ENCODE data around the gene SLC9A5. TPM values are rescaled to one million over a fixed set of nuclear protein-coding genes. Genes with fewer than 3 reads are reported as not detected.

SLC9A5 gene
- total RNA-seq, 1 experiment from 2014 or later = 1.1 TPM

DNA sequence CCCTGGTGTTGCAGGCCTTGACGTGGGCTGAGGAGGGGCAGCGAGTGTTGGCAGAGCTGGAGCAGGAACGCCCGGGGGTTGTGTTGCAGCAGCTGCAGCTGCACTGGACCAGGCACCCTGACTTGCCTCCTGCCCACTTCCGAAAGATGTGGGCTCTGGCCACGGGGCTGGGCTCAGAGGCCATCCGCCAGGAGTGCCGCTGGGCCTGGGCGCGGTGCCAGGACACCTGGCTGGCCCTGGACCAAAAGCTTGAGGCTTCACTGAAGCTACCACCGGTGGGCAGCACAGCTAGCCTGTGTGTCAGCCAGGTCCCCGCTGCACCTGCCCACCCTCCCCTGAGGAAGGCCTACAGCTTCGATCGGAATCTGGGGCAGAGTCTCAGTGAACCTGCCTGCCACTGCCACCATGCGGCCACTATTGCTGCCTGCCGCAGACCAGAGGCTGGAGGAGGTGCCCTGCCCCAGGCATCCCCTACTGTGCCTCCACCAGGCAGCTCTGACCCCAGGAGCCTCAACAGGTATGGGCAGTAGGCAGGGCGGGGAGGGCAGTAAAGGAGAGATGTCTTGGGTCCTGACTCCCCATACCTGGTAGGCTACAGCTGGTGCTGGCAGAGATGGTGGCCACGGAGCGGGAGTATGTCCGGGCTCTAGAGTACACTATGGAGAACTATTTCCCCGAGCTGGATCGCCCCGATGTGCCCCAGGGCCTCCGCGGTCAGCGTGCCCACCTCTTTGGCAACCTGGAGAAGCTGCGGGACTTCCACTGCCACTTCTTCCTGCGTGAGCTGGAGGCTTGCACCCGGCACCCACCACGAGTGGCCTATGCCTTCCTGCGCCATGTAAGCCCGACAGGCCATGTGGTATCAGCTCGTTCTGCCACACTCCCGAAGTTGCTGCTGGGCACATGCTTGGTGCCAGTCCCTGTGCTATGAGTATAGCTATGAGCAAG is 36.2 kb downstream of the SLC9A5 start:
- Histone ChIP-seq H3K4me1 (ENCODE audit: insufficient read depth, low read length) (no peaks in the 10 kb centered on the region), H3K36me3 (ENCODE audit: low read depth, low read length) (no peaks in the 10 kb centered on the region), H3K79me2 (ENCODE audit: low read length) (no peaks in the 10 kb centered on the region), H3K9me3 (ENCODE audit: low read length) (no peaks in the 10 kb centered on the region), H3K9me2 (replicated peaks; ENCODE audit: low read length) (no peaks in the 10 kb centered on the region), H3K27me3 (ENCODE audit: low read length) (no peaks in the 10 kb centered on the region), H4K20me1 (ENCODE audit: low read length) (no peaks in the 10 kb centered on the region), H3K4me2 (ENCODE audit: low read length) (no peak overlapping the region), H3K9ac (ENCODE audit: low read length) (no peak overlapping the region), H3K27ac (ENCODE audit: low read length) (no peak overlapping the region), H3K4me3 (ENCODE audit: low read length) (no peak overlapping the region), H2AFZ (ENCODE audit: low read length) (no peak overlapping the region), H3F3A (ENCODE audit: low read length, unreplicated experiment) (no peaks in the 10 kb centered on the region)
- ATAC-seq = peak; percentile 87
- intact Hi-C loops (cut with micrococcal nuclease) = no loop called here
- TF ChIP-seq, protein P1, sequence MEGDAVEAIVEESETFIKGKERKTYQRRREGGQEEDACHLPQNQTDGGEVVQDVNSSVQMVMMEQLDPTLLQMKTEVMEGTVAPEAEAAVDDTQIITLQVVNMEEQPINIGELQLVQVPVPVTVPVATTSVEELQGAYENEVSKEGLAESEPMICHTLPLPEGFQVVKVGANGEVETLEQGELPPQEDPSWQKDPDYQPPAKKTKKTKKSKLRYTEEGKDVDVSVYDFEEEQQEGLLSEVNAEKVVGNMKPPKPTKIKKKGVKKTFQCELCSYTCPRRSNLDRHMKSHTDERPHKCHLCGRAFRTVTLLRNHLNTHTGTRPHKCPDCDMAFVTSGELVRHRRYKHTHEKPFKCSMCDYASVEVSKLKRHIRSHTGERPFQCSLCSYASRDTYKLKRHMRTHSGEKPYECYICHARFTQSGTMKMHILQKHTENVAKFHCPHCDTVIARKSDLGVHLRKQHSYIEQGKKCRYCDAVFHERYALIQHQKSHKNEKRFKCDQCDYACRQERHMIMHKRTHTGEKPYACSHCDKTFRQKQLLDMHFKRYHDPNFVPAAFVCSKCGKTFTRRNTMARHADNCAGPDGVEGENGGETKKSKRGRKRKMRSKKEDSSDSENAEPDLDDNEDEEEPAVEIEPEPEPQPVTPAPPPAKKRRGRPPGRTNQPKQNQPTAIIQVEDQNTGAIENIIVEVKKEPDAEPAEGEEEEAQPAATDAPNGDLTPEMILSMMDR (conservative IDR thresholded peaks at IDR 0.05; ENCODE audit: low read depth, low read length) = peak; percentile 60; the same call in 1 of the 2 replicates
- TF ChIP-seq EZH2 (IDR thresholded peaks at IDR 0.05; ENCODE audit: low read length, unreplicated experiment) = no peak
- ChIA-PET POLR2A (ENCODE audit: unreplicated experiment) (no interaction called here), CTCF (interaction anchor here (1.5 kb wide), 1 partner anchor 24 kb away, joined by 18 read pairs; no protein-coding TSS in a partner anchor)
- peak; percentile 54 for DNase-seq
- no TSS peak for BruUV-seq (replicated peaks)

DNA sequence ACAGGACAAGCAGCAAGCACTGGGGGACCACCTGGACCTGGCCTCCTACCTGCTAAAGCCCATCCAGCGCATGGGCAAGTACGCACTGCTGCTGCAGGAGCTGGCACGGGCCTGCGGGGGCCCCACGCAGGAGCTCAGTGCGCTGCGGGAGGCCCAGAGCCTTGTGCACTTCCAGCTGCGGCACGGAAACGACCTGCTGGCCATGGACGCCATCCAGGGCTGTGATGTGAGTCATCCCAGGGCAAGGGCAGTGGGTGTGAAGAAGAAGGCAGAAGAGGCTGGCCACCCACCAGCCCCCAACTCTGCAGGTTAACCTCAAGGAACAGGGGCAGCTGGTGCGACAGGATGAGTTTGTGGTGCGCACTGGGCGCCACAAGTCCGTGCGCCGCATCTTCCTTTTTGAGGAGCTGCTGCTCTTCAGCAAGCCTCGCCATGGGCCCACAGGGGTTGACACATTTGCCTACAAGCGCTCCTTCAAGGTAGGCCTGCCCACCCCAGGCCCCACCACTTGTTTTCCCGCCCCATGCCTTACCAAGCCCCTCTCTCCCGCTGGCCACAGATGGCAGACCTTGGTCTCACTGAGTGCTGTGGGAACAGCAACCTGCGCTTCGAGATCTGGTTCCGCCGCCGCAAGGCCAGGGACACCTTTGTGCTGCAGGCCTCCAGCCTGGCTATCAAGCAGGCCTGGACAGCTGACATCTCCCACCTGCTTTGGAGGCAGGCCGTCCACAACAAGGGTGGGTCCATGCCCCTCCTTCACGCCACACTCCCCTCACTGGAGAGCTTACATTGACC is 37.9 kb downstream of the SLC9A5 start:
- Histone ChIP-seq H2AFZ (ENCODE audit: low read length) (no peak overlapping the region), H3K79me2 (ENCODE audit: low read length) (no peaks in the 10 kb centered on the region), H3K4me3 (ENCODE audit: low read length) (no peak overlapping the region), H4K20me1 (ENCODE audit: low read length) (no peaks in the 10 kb centered on the region), H3K36me3 (ENCODE audit: low read depth, low read length) (no peaks in the 10 kb centered on the region), H3K27me3 (ENCODE audit: low read length) (no peaks in the 10 kb centered on the region), H3K9me2 (replicated peaks; ENCODE audit: low read length) (no peaks in the 10 kb centered on the region), H3K9ac (ENCODE audit: low read length) (no peak overlapping the region), H3K4me2 (ENCODE audit: low read length) (no peak overlapping the region), H3K4me1 (ENCODE audit: insufficient read depth, low read length) (no peaks in the 10 kb centered on the region), H3K9me3 (ENCODE audit: low read length) (no peaks in the 10 kb centered on the region), H3K27ac (ENCODE audit: low read length) (no peak overlapping the region), H3F3A (ENCODE audit: low read length, unreplicated experiment) (no peaks in the 10 kb centered on the region)
- no peak for DNase-seq
- intact Hi-C loops (cut with micrococcal nuclease) = no loop called here
- no peak for ATAC-seq
- ChIA-PET CTCF (no interaction called here), POLR2A (ENCODE audit: unreplicated experiment) (no interaction called here)
- TF ChIP-seq, protein P1 (conservative IDR thresholded peaks at IDR 0.05; ENCODE audit: low read depth, low read length) = no peak
- TF ChIP-seq EZH2 (IDR thresholded peaks at IDR 0.05; ENCODE audit: low read length, unreplicated experiment) (no peak), EZH2phosphoT487 (IDR thresholded peaks at IDR 0.05; ENCODE audit: borderline replicate concordance, low read length) (no peak)
- BruUV-seq (replicated peaks) = no TSS peak

Measured in PC-3 (cell line).